Loucy (cell line): ENCODE results near the gene SLC26A1.

Experiments
- H2AFZ ChIP-seq: fragments of 200-600 bp; sonication (generic); 2 replicates; pipeline ENCODE4 v1.6.0; 2016; ENCODE audit warnings: antibody characterized with exemption, mild to moderate bottlenecking, low read length, moderate library complexity
- H3F3A ChIP-seq: fragments of 200-600 bp; 2 replicates; pipeline ENCODE4 v1.6.0; 2016; ENCODE audit warnings: antibody characterized with exemption, low read depth, mild to moderate bottlenecking
- H3K27me3 ChIP-seq: fragments of 200-600 bp; sonication (generic); 2 replicates; pipeline ENCODE4 v1.6.1; 2014; ENCODE audit warnings: low read length, mild to moderate bottlenecking; ENCODE audit not compliant: insufficient read depth, poor library complexity, severe bottlenecking
- H3K36me3 ChIP-seq: fragments of 200-600 bp; sonication (generic); 2 replicates; pipeline ENCODE4 v1.6.1; 2016; ENCODE audit warnings: low read length; ENCODE audit not compliant: insufficient read depth
- H3K4me1 ChIP-seq: fragments of 200-600 bp; sonication (generic); 2 replicates; pipeline ENCODE4 v1.5.1; 2014; ENCODE audit warnings: low read length, mild to moderate bottlenecking; ENCODE audit not compliant: insufficient read depth, poor library complexity, severe bottlenecking
- H3K4me2 ChIP-seq: fragments of 200-600 bp; sonication (generic); 2 replicates; pipeline ENCODE4 v1.6.0; 2014; ENCODE audit warnings: antibody characterized with exemption, low read length, low read depth, mild to moderate bottlenecking; ENCODE audit not compliant: poor library complexity, severe bottlenecking
- H3K4me3 ChIP-seq: fragments of 200-600 bp; sonication (generic); 2 replicates; pipeline ENCODE4 v1.5.1; 2014; ENCODE audit warnings: low read length, mild to moderate bottlenecking, mixed read lengths; ENCODE audit not compliant: poor library complexity, severe bottlenecking
- H3K79me2 ChIP-seq: fragments of 200-600 bp; sonication (generic); 2 replicates; pipeline ENCODE4 v1.6.1; 2014; ENCODE audit warnings: low read length; ENCODE audit not compliant: insufficient read depth
- H3K9ac ChIP-seq: fragments of 200-600 bp; sonication (generic); 2 replicates; pipeline ENCODE4 v1.6.0; 2014; ENCODE audit warnings: mild to moderate bottlenecking, low read depth, low read length, moderate library complexity; ENCODE audit not compliant: poor library complexity, severe bottlenecking
- H3K9me2 ChIP-seq: fragments of 200-600 bp; sonication (generic); replicated peaks from 2 replicates; pipeline ENCODE4 v1.6.1; 2016; ENCODE audit warnings: low read depth, low read length, mixed read lengths
- H3K9me3 ChIP-seq: fragments of 200-600 bp; sonication (generic); 2 replicates; pipeline ENCODE4 v1.6.1; 2014; ENCODE audit warnings: mild to moderate bottlenecking, antibody characterized with exemption, low read length, low read depth; ENCODE audit not compliant: insufficient read depth
- H4K20me1 ChIP-seq: fragments of 200-600 bp; sonication (generic); 2 replicates; pipeline ENCODE4 v1.6.0; 2014; ENCODE audit warnings: antibody characterized with exemption, low read length, mild to moderate bottlenecking; ENCODE audit not compliant: insufficient read depth, poor library complexity, severe bottlenecking
- CTCF ChIP-seq: fragments of 200-600 bp; sonication (generic); conservative IDR thresholded peaks from 2 replicates; pipeline ENCODE4 v1.5.1; 2014; ENCODE audit warnings: mild to moderate bottlenecking, antibody characterized with exemption, low read length
- EZH2phosphoT487 ChIP-seq: fragments of 200-600 bp; IDR thresholded peaks from 2 replicates; pipeline ENCODE4 v1.6.1; 2018; ENCODE audit warnings: antibody characterized with exemption, mild to moderate bottlenecking, moderate library complexity, borderline replicate concordance

The SLC26A1 gene

GRCh38 chr4:998096-998691 is 5.0 kb upstream of the SLC26A1 start:
- no peak overlapping the region for H3K4me3 ChIP-seq
- H3K79me2 ChIP-seq = no peaks in the 10 kb centered on the region
- H2AFZ ChIP-seq = no peak overlapping the region
- H3K4me2 ChIP-seq = no peak overlapping the region
- H3K9me3 ChIP-seq = no peaks in the 10 kb centered on the region
- H3K4me1 ChIP-seq = no peaks in the 10 kb centered on the region
- TF ChIP-seq EZH2phosphoT487 (no peak), CTCF (no peak)
- H3K9me2 ChIP-seq = no peaks in the 10 kb centered on the region
- no peaks in the 10 kb centered on the region for H4K20me1 ChIP-seq
- H3K9ac ChIP-seq = no peak overlapping the region
- H3K36me3 ChIP-seq = no peaks in the 10 kb centered on the region
- H3F3A ChIP-seq = no peaks in the 10 kb centered on the region
- H3K27me3 ChIP-seq = no peaks in the 10 kb centered on the region

- H3F3A ChIP-seq = no peaks in the 10 kb centered on the region
- no peak for TF ChIP-seq EZH2phosphoT487
- H3K4me2 ChIP-seq = no peak overlapping the region
- H3K9me3 ChIP-seq = no peaks in the 10 kb centered on the region
- no peaks in the 10 kb centered on the region for H4K20me1 ChIP-seq
- no peak overlapping the region for H2AFZ ChIP-seq
- H3K79me2 ChIP-seq = no peaks in the 10 kb centered on the region
- H3K4me1 ChIP-seq = no peaks in the 10 kb centered on the region
- no peaks in the 10 kb centered on the region for H3K27me3 ChIP-seq
- H3K4me3 ChIP-seq = no peak overlapping the region
- H3K36me3 ChIP-seq = no peaks in the 10 kb centered on the region
- no peak overlapping the region for H3K9ac ChIP-seq
- H3K9me2 ChIP-seq = no peaks in the 10 kb centered on the region
Observed at GRCh38 chr4:997375-998071, 4.3 kb upstream of the SLC26A1 start.

GRCh38 chr4:996997-997374 is 3.8 kb upstream of the SLC26A1 start:
- H3K27me3 ChIP-seq = no peaks in the 10 kb centered on the region
- H3K79me2 ChIP-seq = no peaks in the 10 kb centered on the region
- no peaks in the 10 kb centered on the region for H3K36me3 ChIP-seq
- H3K9me3 ChIP-seq = no peaks in the 10 kb centered on the region
- H3K9ac ChIP-seq = no peak overlapping the region
- H3K4me3 ChIP-seq = no peak overlapping the region
- H4K20me1 ChIP-seq = no peaks in the 10 kb centered on the region
- no peak overlapping the region for H2AFZ ChIP-seq
- H3K4me2 ChIP-seq = no peak overlapping the region
- H3F3A ChIP-seq = no peaks in the 10 kb centered on the region
- H3K9me2 ChIP-seq = no peaks in the 10 kb centered on the region
- no peak for TF ChIP-seq CTCF
- no peak for TF ChIP-seq EZH2phosphoT487
- H3K4me1 ChIP-seq = no peaks in the 10 kb centered on the region
